K562 (cell line): Measurements from ENCODE around the gene LEPR. TPM values are rescaled to one million over a fixed set of nuclear protein-coding genes. Genes with fewer than 3 reads are reported as not detected.

Experiments
- ATAC-seq: fragments of 200-7000 bp; cut with Tn5 transposase; 3 replicates; pipeline ENCODE4 v1.9.1; 2020; ENCODE audit warnings: moderate library complexity
- BruUV-seq: library from RNA; stranded (reverse); fragments of 400-500 nt; replicated peaks from 2 replicates; lab custom pipeline; 2021; lab: Mats Ljungman, UMichigan
- CTCF ChIA-PET: fragments of 300-600 bp; formaldehyde crosslinking; extraction: SDS; loops from one replicate; lab custom pipeline; 2021; ENCODE audit warnings: low intra/inter-chr PET ratio; lab: Yijun Ruan, JAX
- POLR2A ChIA-PET: fragments of 300-600, 350-650 bp; sonication (Branson Sonifier 250); formaldehyde crosslinking; extraction: SDS; loops from one replicate; lab custom pipeline; 2021; ENCODE audit warnings: antibody characterized with exemption, inconsistent platforms; lab: Yijun Ruan, JAX
- DNase-seq, 4 experiments: peaks; one replicate each; pipeline versions ENCODE4 v3.0.0 to v3.0.0-alpha.2; 2011 to 2018; ENCODE audit warnings: low spot score in 3 of 4, mixed read lengths in 3 of 4; ENCODE audit errors: extremely low read depth in 1 of 4
- FAIRE-seq: peaks from 2 replicates; lab custom pipeline; 2011; peaks lifted over from hg19 to GRCh38; lab: Jason Lieb, UNC
- H2AFZ ChIP-seq: 2 replicates; pipeline ENCODE4 v1.6.0; 2011; ENCODE audit warnings: low read depth, low read length, control low read depth, inconsistent platforms
- H3K27ac ChIP-seq: fragments of 200-600 bp; 3 replicates; pipeline ENCODE4 v1.8.0; 2011; ENCODE audit warnings: low read depth, mild to moderate bottlenecking, control low read depth, inconsistent platforms, low read length, moderate library complexity, mixed read lengths; ENCODE audit errors: extremely low read depth
- H3K27me3 ChIP-seq, 2 experiments: fragments of 300-600 bp in 1 of 2; 2 replicates in 1 of 2; 3 replicates in 1 of 2; pipeline versions ENCODE4 v1.6.0 to v1.8.0; 2011; ENCODE audit warnings: inconsistent platforms in 2 of 2, low read length in 2 of 2, mild to moderate bottlenecking in 1 of 2, mixed read lengths in 1 of 2, moderate library complexity in 1 of 2; ENCODE audit not compliant: control insufficient read depth in 2 of 2, insufficient read depth in 2 of 2
- H3K36me3 ChIP-seq: fragments of 300-600 bp; 3 replicates; pipeline ENCODE4 v1.8.0; 2011; ENCODE audit warnings: mild to moderate bottlenecking, low read length, inconsistent platforms; ENCODE audit not compliant: control insufficient read depth, insufficient read depth
- H3K4me1 ChIP-seq, 2 experiments: fragments of 200-600 bp in 1 of 2; replicated peaks in 1 of 2; 2 replicates in 1 of 2; 3 replicates in 1 of 2; pipeline versions ENCODE4 v1.5.1 to v1.8.0; 2011; ENCODE audit warnings: inconsistent platforms in 2 of 2, low read length in 2 of 2, mild to moderate bottlenecking in 1 of 2, mixed read lengths in 1 of 2, moderate library complexity in 1 of 2; ENCODE audit not compliant: control insufficient read depth in 2 of 2, insufficient read depth in 2 of 2
- H3K4me2 ChIP-seq: 2 replicates; pipeline ENCODE4 v1.6.1; 2011; ENCODE audit warnings: low read length, control low read depth, inconsistent platforms, mixed read lengths; ENCODE audit not compliant: insufficient read depth
- H3K4me3 ChIP-seq: fragments of 200-600 bp; sonication (generic), shearing (Covaris generic); 2 replicates; pipeline ENCODE4 v1.5.1; 2016; ENCODE audit warnings: control low read depth, inconsistent platforms
- H3K79me2 ChIP-seq: fragments of 200-600 bp; 3 replicates; pipeline ENCODE4 v1.8.0; 2011; ENCODE audit warnings: low read length, inconsistent platforms; ENCODE audit not compliant: control insufficient read depth, insufficient read depth
- H3K9ac ChIP-seq, 2 experiments: 2 replicates each; pipeline versions ENCODE4 v1.6.0 to v1.6.1; 2011; ENCODE audit warnings: low read depth in 2 of 2, low read length in 2 of 2, control low read depth in 1 of 2, inconsistent platforms in 1 of 2, mild to moderate bottlenecking in 1 of 2, mixed read lengths in 1 of 2; ENCODE audit not compliant: insufficient read depth in 1 of 2
- H3K9me1 ChIP-seq: one replicate; pipeline ENCODE4 v1.6.0; 2011; ENCODE audit warnings: inconsistent platforms, mild to moderate bottlenecking, low read length, moderate library complexity; ENCODE audit not compliant: control insufficient read depth, insufficient read depth
- H3K9me3 ChIP-seq: replicated peaks from 2 replicates; pipeline ENCODE4 v1.5.1; 2011; ENCODE audit warnings: low read depth, low read length, inconsistent platforms; ENCODE audit not compliant: control insufficient read depth, insufficient read depth
- H4K20me1 ChIP-seq: replicated peaks from 2 replicates; pipeline ENCODE4 v1.6.1; 2011; ENCODE audit warnings: low read length, inconsistent platforms, mixed read lengths; ENCODE audit not compliant: control insufficient read depth, insufficient read depth
- ATF3 ChIP-seq, 2 experiments: fragments of 450-650 bp in 1 of 2; sonication (generic) in 1 of 2; formaldehyde crosslinking in 1 of 2; IDR thresholded peaks in 1 of 2; conservative IDR thresholded peaks in 1 of 2; 2 replicates each; pipeline versions ENCODE4 v1.6.1 to v1.8.1; 2016 to 2023; ENCODE audit warnings: mild to moderate bottlenecking in 2 of 2, moderate library complexity in 2 of 2, inconsistent platforms in 1 of 2, missing genetic modification reagents in 1 of 2
- ATF4 ChIP-seq: fragments of 450-650 bp; formaldehyde crosslinking; IDR thresholded peaks from 2 replicates; pipeline ENCODE4 v1.4.0; 2022; ENCODE audit warnings: mild to moderate bottlenecking, moderate library complexity
- HINFP ChIP-seq: fragments of 450-650 bp; conservative IDR thresholded peaks from 2 replicates; pipeline ENCODE4 v1.6.1; 2016; ENCODE audit warnings: missing genetic modification characterization, low read depth, mild to moderate bottlenecking, control low read depth, missing compliant biosample characterization
- MEIS2 ChIP-seq: fragments of 450-650 bp; IDR thresholded peaks from 2 replicates; pipeline ENCODE4 v1.6.1; 2014; ENCODE audit warnings: mild to moderate bottlenecking; ENCODE audit not compliant: partially characterized antibody
- PBX2 ChIP-seq, 2 experiments: IDR thresholded peaks in 1 of 2; conservative IDR thresholded peaks in 1 of 2; 2 replicates each; pipeline ENCODE4 v1.6.1; 2016; ENCODE audit warnings: low read depth in 2 of 2, mild to moderate bottlenecking in 1 of 2, missing compliant biosample characterization in 1 of 2, missing genetic modification characterization in 1 of 2, moderate library complexity in 1 of 2
- THRAP3 ChIP-seq: fragments of 450-650 bp; IDR thresholded peaks from 2 replicates; pipeline ENCODE4 v1.6.1; 2016; ENCODE audit warnings: mild to moderate bottlenecking, inconsistent platforms, borderline replicate concordance
- WGBS: fragments of 100-300 bp; shearing (Covaris generic); methylation state at CpG from one replicate; pipeline ENCODE4 v1.1.6; 2016; ENCODE audit warnings: low coverage, mixed read lengths; ENCODE audit not compliant: insufficient coverage; ENCODE audit errors: missing lambda C conversion rate; 5-methylcytosine and 5-hydroxymethylcytosine counted together
- in situ Hi-C: fragments of 300-500 bp; cut with MboI; formaldehyde crosslinking; loops from 4 replicates; pipeline ENCODE4 v1.15.0; 2018; ENCODE audit warnings: inconsistent platforms, mixed read lengths
- intact Hi-C: fragments of 100-400 bp; cut with micrococcal nuclease; formaldehyde crosslinking; loops from 2 replicates; pipeline ENCODE4 v1.14.2; 2022
- polyA plus RNA-seq, 8 experiments: library from polyadenylated mRNA; depleted of rRNA in 4 of 8; stranded (reverse) in 5 of 8; unstranded in 3 of 8; fragments of >200 nt; fragmentation: Nextera tagmentation in 2 of 8; fragmentation: Illumina TruSeq in 1 of 8; extraction: Ambion mirVana in 2 of 8; extraction: Trizol in 1 of 8; gene quantifications; 2 replicates each; pipeline versions ENCODE4 v1.2.1 to v1.2.3, GENCODE V29; 2011 to 2014; ENCODE audit warnings: inconsistent platforms in 1 of 8, missing spikeins in 1 of 8
- total RNA-seq, 7 experiments: library from RNA; depleted of rRNA in 6 of 7; stranded (reverse); fragments of >200 nt in 6 of 7; fragmentation: Illumina TruSeq in 2 of 7; extraction: Trizol in 2 of 7; gene quantifications; 2 replicates each; pipeline versions ENCODE4 v1.2.1 to v1.2.3, GENCODE V29; 2011 to 2021; ENCODE audit warnings: low replicate concordance in 1 of 7

LEPR gene
- total and polyA plus RNA-seq, 9 of the 15 experiments (the other 6 are each of a cell fraction or from before 2014, with no cell fraction given) = 12.2 to 111 (median 43.1) TPM

GRCh38 chr1:65398083-65398482 is 22.4 kb upstream of the LEPR start:
- DNase-seq (no peak), FAIRE-seq (no peak), ATAC-seq (no peak)
- no peak overlapping the region for H2AFZ ChIP-seq
- ChIA-PET POLR2A (interaction anchor here (1.0 kb wide), 1 partner anchor 38 kb away, joined by 4 read pairs; no protein-coding TSS in a partner anchor), CTCF (no interaction called here)
- H3K4me3 ChIP-seq = no peak overlapping the region
- H4K20me1 ChIP-seq = no peaks in the 10 kb centered on the region
- in situ Hi-C loops = no loop called here
- WGBS = 100% methylated on average over 1 of the region's 1 CpG
- no peaks in the 10 kb centered on the region for H3K4me1 ChIP-seq
- no TSS peak for BruUV-seq
- H3K9me3 ChIP-seq = no peaks in the 10 kb centered on the region
- intact Hi-C loops = no loop called here
- no peaks in the 10 kb centered on the region for H3K9me1 ChIP-seq
- H3K9ac ChIP-seq = no peak overlapping the region
- peaks cover 94% of the 10 kb centered on the region for H3K36me3 ChIP-seq
- no peaks in the 10 kb centered on the region for H3K27me3 ChIP-seq
- no peak overlapping the region for H3K27ac ChIP-seq
- TF ChIP-seq HINFP (no peak), MEIS2 (peak; percentile 28), THRAP3 (no peak), PBX2 (CRISPR knock-in tag; IDR thresholded peaks at IDR 0.05; ENCODE audit: low read depth) (no peak), PBX2 (tag; conservative IDR thresholded peaks at IDR 0.05; ENCODE audit: low read depth) (0 out of 2 replicates have a peak, but pooled peaks have one; percentile 29), ATF3 (IDR thresholded peaks at IDR 0.05) (peak; percentile 22; the same call in 1 of the 2 replicates), ATF3 (CRISPR knock-in tag; conservative IDR thresholded peaks at IDR 0.05) (no peak), ATF4 (CRISPR knock-in tag) (no peak)
- H3K4me2 ChIP-seq = no peak overlapping the region
- H3K79me2 ChIP-seq = no peaks in the 10 kb centered on the region
